LNCaP clone FGC (cell line): ENCODE results near the gene CAMK2A.

Source experiments
- DNase-seq: peaks from one replicate; pipeline ENCODE4 v3.0.0-alpha.2; 2011; ENCODE audit warnings: low read depth
- H3K4me3 ChIP-seq: 2 replicates; pipeline ENCODE4 v1.5.1; 2011; ENCODE audit warnings: mild to moderate bottlenecking, low read depth, low read length, control low read depth
- CTCF ChIP-seq: IDR thresholded peaks from 2 replicates; pipeline ENCODE4 v1.5.1; 2012; ENCODE audit warnings: mild to moderate bottlenecking; ENCODE audit not compliant: control insufficient read depth, insufficient read depth; ENCODE audit errors: extremely low read depth

CAMK2A gene

DNA sequence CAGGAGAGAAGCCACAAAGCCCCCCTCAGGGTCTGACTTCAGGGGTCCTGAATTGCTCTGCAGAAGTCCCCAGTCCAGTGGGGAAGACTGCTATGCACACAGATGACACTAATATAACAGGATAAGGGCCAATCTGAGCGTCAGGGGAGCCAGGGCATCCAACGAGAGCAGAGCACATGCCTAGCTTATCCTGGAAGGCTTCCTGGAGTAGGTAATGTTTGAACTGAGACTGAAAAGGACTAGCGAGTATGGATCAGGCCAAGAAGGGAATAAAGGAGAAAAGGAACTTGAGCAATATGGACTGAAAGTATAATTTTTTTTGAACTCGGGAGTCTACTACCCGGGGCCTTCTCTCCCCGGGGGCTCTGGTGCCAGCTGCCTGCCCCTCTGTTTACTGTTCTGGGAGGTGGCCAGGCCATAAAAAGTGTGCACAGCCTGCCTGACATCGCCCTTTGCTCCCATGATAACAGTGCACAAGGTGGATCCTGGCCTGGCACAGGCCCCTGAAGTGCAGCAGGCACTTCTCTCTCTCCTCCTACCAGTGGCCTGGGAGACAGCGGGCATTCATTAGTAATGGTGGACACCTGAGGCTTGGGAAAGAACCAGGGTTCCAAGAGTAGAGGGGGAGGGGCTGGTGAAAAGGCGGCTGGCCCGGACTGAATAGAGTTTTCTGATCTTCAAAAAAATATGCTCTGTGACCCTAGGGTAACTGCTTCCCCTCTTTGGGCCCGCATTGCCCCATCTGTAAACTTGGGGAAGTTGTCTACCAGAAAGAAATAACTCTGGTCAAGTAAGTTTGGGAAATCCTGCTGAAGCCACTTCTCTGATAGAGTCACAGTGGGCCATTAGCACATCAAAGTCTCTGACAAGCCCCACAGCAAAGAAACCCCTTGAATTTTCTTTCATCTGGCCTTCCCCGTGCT lies 104.3 kb downstream of the CAMK2A start:
- DNase-seq = no peak
- H3K4me3 ChIP-seq = no peak overlapping the region
- TF ChIP-seq CTCF = no peak

GRCh38 chr5:150184006-150184405 lies 105.6 kb downstream of the CAMK2A start:
- no peak for DNase-seq
- no peak for TF ChIP-seq CTCF
- no peak overlapping the region for H3K4me3 ChIP-seq

GRCh38 chr5:150183436-150183835 lies 106.1 kb downstream of the CAMK2A start:
- no peak overlapping the region for H3K4me3 ChIP-seq
- TF ChIP-seq CTCF = no peak
- no peak for DNase-seq

DNA sequence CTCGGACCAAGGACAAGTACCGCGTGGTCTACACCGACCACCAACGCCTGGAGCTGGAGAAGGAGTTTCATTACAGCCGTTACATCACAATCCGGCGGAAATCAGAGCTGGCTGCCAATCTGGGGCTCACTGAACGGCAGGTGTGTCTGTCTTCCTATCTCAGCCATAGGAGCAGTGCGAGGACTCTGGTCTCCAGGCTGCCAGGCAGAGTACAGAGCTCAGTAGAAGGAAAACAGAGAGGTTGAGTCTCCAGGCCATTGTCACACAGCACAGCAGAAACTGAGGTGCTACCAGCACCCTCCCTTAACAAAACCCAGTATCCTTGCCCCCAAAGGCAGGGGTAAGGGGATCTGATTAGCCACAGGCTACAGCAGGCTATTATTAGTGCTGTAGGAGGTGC lies 106.8 kb downstream of the CAMK2A start:
- TF ChIP-seq CTCF = no peak
- H3K4me3 ChIP-seq = no peak overlapping the region
- no peak for DNase-seq

DNA sequence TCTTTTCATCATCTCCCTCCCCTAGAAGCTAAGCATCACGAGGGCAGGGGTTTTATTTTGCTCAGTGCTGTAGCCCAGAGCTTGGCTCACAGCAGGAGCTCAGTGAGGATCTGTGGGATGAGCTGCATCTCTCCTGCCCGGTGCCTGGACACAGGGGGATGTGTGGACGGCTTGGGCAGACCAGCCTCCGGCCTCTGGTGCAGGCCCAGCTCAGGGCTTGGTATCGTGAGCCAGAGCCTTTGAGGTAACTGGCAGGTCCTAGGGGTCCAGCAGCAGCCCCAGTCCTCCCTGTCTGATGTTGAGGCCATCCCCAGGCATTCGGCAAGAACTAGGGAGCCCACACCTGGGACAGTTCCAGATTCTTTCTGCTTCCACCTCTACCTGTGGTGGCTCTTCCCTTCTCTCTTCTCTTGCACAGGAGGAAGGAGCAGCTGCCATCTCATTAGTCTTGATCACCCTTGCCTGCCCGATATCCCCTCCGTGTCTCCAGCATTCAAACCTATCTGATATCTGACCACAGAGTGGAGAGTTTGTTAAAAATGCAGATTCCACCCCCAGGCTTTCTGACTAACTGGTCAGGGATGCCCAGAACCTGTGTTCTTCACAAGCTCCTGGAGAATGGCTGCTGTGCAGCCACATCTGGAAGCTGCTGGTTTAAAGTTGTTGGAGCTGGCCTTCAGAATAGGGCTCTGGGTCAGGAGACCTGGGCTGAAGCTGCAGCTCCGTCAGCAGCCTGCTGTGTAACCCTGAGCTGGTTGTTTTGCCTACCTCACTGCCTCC lies 107.6 kb downstream of the CAMK2A start:
- no peak overlapping the region for H3K4me3 ChIP-seq
- DNase-seq = no peak
- TF ChIP-seq CTCF = no peak

DNA sequence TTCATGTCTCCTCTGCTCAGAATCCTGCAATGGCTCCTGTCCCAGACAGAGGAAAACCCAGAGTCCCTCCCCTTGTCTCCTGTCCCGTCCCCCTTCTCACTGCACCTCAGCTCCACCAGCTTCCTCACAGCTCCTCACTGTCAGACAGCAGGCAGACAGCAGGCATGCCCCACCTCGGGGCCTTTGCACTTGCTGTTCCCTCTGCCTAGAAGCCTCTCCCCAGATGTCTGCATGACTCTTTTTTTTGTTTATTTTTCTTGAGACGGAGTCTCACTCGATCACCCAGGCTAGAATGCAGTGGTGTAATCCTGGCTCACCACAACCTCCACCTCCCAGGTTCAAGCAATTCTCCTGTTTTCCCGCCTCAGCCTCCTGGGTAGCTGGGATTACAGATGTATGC lies 108.5 kb downstream of the CAMK2A start:
- H3K4me3 ChIP-seq = no peak overlapping the region
- no peak for DNase-seq
- TF ChIP-seq CTCF = no peak
